ENCODE measurements around the gene TMEM217.
"Not testable (repeated sequence)": the region's sequence is repeated elsewhere in the genome, so short reads cannot be mapped to it uniquely, and the experiment has no call there.

- not testable (repeated sequence) for TF ChIP-seq TAF1, POLR2AphosphoS5, POLR2A, SPI1 (IDR thresholded peaks at IDR 0.05; ENCODE audit: low read depth, low read length)
These were observed 49.5 kb upstream of the TMEM217 start for GRCh38 chr6:37307484-37307883.

Data from GM12891 (cell line).